H1 (cell line): ENCODE measurements around the gene AGBL4. TPM values are rescaled to one million over a fixed set of nuclear protein-coding genes. Genes with fewer than 3 reads are reported as not detected.

ENCODE experiments used
- CHD7 ChIP-seq: fragments of 300-600 bp; sonication (generic); IDR thresholded peaks from 2 replicates; pipeline ENCODE4 v1.7.1; 2012; ENCODE audit warnings: low read length, moderate library complexity, mild to moderate bottlenecking, inconsistent platforms; ENCODE audit not compliant: insufficient replicate concordance
- polyA plus RNA-seq, 7 experiments: library from polyadenylated mRNA; depleted of rRNA in 3 of 7; stranded (reverse) in 5 of 7; unstranded in 2 of 7; fragments of >200 nt in 5 of 7; fragments of 200-250 nt in 2 of 7; gene quantifications; 1 replicate in 5 of 7; 2 replicates in 1 of 7; 4 replicates in 1 of 7; pipeline versions ENCODE4 v1.2.1 to v1.2.3, GENCODE V29; 2011 to 2013; ENCODE audit warnings: missing spikeins in 2 of 7, mixed read lengths in 2 of 7
- total RNA-seq: library from RNA; stranded (reverse); fragmentation: NEBNext Ultra II Directional; extraction: Animal tissue kit (Norgen Biotek cat#: 25700); gene quantifications from 2 replicates; pipeline ENCODE4 v1.2.1, GENCODE V29; 2021

The AGBL4 gene
- total and polyA plus RNA-seq, 2 of the 8 experiments (the other 6 are each of a cell fraction or from before 2014, with no cell fraction given) = 0.41 to 0.45 TPM

DNA sequence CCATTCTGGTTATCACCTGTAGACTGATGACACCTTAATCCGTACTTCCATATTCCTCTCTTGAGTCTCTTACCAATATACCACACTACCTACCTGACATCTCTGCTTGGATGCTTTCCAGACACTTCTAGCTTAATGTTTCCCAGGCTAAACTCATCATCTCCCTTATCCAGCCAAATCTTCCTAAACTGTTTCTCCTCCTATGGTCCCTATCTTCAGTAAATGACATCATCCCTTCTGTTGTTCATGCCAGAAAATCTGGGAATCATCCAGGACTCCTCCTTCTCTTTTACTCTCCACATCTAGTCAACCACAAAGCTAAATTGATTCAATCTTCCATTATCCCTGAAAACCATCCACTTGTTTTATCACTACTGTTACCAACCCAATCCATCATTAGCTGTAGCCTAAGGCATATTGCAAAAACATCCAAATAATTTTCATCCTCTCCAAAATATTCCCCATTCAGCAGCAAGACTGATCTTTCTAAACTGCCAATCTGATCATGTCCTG, 783.0 kb downstream of the AGBL4 start (continued):
- no peak for TF ChIP-seq CHD7
